Measurements from ENCODE around the gene TREX2.

- no peak for TF ChIP-seq CTCF (IDR thresholded peaks at IDR 0.05)
- no peak for TF ChIP-seq POLR2A (IDR thresholded peaks at IDR 0.05)
Observed at GRCh38 chrX:153492543-153492942, 46.7 kb upstream of the TREX2 start.
